ENCODE results near the gene CHCHD4.

CHCHD4 gene

DNA sequence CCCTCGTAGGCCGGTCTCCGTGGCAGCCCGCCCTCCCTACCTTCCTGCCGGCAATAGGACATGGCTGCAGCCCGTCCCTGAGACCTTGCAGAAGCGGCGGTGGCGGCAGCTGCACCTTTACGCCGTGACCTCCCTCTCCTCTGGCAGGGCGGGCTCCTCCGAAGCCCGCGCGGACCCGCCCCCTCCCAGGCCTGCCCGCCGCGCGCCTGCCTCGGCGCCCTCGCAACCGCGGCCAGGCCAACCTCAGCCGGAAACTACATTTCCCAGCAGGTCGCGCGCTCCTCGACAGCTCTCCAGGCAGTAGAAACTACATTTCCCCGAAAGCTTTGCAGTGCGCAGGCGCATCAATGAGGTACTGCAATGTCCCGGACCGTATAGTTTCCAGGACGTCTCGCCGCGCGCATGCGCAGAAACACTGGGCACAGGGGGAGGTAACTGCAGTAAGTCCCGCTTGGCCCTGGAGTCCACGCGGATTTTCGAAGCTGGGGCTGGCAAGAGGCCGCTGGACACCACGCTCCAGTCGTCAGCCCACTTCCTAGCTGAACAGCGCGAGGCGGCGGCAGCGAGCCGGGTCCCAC, at the start of gene CHCHD4, which contains the start of gene TMEM43:
Gene CHCHD4, minus strand, starts transcription at position 256 of the 578 bp plus-strand sequence. Its CDS starts 194 bp downstream, at position 62.
Gene TMEM43, plus strand, starts transcription at position 438 of the 578 bp plus-strand sequence. CDS start 142 bp downstream, outside the sequence.
- DNase-seq (ENCODE audit: low read depth in 2 of 2): peak; percentile 97

DNA sequence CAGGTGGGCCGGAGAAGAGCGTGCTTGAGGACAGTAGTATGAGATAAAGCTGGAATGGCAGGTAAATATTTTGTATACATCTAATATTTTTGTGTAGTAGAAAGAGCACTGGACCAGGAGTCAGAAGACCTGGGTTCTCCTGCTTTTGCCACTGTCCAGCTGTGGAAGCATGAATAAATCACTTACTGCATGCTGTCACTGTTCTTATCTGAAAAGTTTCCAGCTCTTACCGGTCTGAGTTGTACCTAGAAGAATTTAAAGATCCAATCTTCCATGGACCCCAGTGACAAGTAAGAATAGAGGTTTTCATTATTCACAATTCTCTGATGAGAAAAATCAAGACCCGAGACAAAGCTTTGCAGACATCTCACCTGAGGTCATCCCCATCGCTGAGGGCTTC, 47.8 kb upstream of the CHCHD4 start:
- no peak for DNase-seq (ENCODE audit: low read depth in 2 of 2)

DNA sequence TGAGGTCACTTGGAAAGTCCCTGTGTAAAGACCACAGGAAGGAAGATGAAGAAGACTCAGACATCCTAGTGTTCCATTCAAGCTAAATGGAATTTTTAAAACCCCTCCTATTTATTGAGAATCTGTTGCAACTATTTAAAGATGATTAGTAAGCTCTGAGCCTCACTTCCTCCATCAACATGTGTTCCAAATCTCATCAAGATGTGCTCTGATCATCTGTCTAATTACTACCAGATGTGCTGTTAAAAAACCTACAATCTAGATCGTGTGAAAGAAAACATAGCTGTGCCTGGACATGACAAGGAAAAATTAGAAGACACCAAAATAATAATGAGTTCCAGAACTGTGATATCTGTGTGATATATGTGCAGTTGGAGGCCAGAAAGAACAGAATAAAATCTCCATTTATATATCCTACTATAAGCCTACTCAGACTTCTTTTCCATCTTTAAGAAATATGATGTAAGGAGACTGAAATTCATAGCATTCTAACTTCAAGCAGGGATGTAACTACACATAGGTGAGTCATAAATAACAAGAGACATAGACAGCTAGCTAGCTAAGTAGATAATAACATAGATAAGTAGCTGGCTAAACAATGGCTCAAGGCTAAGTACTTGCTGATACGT, 46.0 kb upstream of the CHCHD4 start:
- peak; percentile 87 to 90 for DNase-seq (ENCODE audit: low read depth in 2 of 2)

DNA sequence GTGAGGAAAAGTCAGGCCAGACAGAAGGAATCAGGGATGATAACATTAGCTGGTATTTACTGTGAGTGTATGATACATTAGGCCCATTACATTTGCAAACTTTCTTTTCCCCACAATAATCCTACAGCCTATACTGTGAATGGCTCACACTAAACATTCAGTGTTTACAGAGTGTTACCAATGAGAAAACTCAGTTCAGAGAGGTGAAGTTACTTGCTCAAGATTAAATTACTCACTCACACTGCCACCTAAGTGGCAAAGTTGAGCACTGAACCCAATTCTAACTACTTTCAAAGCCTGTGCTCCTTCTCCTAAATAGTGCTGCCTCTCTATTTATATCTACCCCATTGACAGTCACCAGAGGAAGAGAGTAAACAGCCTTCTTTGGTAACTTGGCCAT, 45.2 kb upstream of the CHCHD4 start:
- DNase-seq (ENCODE audit: low read depth in 2 of 2): no peak

DNA sequence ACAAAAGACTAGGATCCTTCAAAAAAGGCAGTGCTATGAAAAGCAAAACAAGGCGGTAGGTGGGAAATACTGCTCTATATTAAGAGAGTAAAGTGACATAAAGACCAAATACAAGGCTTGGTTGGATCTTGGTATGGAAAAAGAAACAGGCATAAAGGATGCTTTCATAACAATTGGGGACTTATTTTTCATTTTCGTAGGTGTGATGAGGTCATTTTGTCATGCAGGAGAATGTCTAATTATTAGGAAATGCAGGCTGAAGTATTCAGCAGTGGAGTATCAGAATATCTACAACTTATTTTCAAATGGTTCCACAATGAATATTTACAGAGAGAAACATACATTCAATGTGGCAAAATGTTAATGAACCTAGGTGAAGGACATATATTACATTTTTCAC, 44.8 kb upstream of the CHCHD4 start:
- no peak for DNase-seq (ENCODE audit: low read depth in 2 of 2)

DNA sequence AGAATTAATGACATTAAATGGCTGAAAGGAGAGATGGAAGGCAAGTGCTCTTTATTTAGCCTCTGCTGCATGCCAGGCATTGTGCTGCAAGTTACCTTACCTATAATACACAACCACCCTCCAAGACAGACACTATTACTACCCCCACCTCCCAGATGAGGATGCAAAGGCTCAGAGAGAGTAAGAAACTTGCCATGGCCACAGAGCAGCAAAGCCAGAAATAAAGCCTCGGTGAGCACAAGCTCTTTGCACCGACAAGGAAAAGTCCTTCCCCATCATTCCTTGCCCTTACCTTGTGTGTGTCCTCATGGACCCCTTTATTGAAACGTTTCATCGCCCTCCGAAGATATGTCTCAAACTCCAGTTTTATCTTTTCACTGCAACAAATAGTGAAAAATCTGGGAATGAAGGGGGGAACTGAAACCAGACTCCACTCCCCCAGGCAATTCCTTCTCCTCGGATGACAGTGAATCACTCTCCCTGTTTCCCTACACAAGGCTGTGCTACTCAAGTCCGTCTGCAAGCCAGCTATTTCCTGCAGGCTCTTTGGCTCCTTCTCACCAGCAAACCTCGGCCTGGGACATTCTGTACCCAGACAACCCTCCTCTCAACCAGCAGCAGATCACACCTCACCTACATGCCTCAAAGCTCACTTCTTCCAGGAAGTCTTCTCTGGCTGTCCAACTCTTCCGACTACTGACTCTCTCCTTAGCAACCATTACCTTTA, 42.4 kb upstream of the CHCHD4 start:
- no peak for DNase-seq (ENCODE audit: low read depth in 2 of 2)

DNA sequence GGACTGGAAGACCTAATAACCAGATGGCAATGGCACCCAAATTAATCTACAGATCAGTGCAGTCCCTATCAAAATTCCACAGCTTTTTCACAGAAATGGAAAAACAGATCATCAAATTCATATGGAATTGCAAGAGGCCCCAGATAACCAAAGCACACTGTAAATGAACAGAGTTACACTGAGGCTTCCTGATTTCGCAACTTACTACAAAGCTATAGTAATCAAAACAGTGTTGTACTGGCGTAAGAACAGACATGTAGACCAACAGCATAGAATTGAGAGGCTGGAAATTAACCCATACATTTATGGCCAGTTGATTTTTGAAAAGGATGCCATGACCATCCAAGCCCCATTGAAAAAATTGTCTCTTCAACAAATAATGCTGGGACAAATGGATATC, 37.5 kb upstream of the CHCHD4 start:
- DNase-seq (ENCODE audit: low read depth in 2 of 2): no peak

DNA sequence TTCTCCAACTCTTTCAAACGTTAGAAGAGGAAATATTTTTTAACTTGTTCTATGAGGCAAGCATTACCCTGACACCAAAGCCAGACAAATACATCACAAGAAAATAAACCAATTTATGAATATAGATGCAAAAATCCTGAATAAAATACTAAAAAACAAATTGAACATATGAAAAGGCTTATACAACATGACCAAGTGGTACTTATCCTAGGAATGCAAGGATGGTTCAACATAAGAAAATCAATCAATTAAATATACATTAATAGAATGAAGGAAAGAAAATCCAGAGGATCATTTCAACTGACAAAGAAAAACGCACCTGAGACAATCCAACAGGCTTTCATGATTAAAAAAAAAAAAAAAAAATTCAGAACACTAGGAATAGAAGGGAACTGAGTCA, 36.6 kb upstream of the CHCHD4 start:
- DNase-seq (ENCODE audit: low read depth in 2 of 2): no peak

DNA sequence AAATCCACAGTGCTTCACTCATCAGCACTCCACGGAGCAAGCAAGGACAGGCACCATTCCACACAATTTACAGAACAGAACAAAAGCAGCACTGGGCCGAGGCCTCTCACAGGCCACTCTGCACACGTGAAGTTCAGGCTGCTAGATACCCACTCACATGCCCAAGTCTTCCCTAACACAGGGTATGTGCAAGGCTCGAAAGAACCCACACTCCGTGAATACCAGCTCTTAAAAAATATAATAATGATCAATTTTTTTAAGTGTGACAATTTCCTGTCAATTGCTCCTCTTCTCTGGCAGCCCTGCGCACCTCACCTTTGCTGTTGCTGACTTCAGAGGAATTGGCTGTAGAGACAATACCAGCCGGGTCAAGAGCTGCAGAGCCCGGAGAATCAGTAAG, 34.8 kb upstream of the CHCHD4 start:
- no peak for DNase-seq (ENCODE audit: low read depth in 2 of 2)

DNA sequence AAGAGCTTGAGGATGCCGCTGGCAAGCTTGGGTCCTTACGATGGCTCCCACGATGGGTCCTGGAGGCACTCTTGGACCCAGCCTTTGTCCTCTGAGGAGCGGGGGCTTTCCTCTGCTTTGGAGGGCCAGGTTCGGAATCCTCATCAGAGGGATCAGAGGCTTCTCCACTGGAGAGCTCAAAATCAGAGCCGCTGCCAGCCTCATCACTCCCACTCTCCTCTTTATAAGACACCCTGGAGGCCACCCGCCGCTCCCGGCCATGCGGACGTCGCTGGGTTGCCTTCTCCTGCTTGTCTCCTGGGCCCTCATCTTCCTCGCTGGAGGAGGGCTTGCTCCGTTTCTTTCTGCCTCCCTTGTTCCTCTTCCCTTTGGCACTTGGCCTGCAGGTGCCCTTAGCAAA, 33.7 kb upstream of the CHCHD4 start:
- no peak for DNase-seq (ENCODE audit: low read depth in 2 of 2)

DNA sequence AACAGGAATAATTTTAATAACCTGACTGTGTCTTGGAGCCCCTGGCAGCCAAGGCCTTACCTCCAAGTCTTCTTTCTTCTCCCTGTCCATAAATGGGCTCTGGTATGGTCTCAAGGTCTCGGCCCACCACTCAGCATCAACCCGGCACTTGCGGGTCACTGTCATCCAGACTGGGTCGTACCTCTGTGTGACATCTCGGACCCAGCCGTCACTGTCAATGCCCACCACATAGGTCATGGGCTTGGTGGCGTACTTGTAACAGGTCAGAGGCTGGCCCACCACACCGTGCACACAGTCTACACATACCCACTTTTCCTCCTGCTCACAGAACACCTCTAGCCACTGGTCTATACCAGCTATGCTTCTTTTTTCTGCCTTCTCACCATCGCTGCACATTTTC, 33.3 kb upstream of the CHCHD4 start:
- no peak for DNase-seq (ENCODE audit: low read depth in 2 of 2)

DNA sequence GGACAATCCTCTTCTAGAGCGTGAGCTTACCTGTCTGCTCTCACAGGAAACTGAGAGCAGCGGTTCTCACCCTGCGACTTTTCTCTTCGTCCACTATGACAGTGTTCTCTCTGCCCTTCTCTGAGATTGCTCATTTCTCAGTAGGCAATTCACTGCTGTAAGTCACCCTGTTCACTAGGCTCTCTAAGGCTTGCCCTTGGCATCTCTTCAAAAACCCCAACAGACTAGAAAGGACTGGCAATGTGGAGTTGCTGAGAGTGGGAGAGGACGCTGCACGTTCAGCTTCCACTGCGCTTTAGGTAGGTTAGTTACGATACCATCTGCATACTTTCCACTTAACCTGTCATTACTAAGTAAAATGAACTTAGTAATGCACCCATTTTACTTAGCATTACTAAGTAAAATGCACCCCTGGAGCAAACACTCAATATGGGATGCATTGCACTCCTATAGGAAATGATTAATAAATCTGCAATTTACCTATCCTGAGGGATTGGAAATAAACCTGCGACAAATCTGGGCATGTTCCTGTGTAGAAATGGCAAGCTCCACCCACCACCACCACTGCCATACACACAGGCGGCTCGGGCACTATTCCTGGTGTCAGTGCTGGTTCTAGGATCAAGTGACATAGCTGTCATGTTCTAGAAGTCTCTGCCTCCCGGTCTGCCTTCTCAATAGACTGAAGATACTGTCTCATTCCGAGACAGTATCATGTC, 32.3 kb upstream of the CHCHD4 start:
- DNase-seq (ENCODE audit: low read depth in 2 of 2): no peak

DNA sequence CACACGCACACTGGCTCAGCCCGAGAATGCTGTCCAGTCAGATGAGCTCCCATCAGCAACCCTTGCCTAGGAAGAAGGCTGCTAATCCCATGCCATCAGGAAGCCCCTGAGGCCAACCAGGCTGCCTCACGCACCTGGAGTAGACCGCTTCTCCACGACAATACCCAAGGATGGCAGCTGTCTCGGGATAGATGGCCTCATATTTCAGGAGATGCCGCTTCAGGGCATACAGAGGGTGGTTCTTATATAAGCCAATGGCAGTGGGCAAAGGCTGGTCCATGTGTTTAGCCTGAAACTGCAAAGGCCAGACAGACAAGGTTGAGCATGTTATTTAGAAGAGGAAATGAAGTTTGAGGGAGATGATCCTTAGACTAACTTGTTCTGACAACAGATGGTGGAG, 31.5 kb upstream of the CHCHD4 start:
- no peak for DNase-seq (ENCODE audit: low read depth in 2 of 2)

DNA sequence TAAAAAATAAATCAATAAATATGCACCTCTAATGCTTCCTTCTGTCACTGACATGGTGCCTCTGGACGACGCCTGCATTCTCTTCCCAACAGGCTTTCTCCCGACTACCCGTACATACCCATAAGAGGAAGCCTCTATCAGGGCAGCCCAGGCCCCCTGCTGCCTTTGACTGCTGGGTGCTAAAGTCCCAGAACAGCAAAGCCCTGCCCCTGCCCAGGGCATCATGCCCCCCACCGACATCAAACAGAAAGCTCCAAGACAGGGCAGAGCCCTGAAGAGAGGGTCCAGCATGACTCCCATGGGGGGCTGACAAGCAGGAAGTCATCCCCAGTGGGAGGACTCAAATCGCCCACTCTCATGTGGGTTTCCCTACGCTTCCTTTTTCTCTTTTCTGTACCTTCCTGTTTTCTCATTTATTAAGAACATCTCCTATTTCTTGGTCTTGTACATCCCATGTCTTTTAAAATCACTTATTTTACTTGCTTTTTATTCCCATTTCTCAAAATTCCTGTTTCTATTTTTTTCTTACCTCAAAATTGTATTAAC, 30.3 kb upstream of the CHCHD4 start:
- no peak for DNase-seq (ENCODE audit: low read depth in 2 of 2)

DNA sequence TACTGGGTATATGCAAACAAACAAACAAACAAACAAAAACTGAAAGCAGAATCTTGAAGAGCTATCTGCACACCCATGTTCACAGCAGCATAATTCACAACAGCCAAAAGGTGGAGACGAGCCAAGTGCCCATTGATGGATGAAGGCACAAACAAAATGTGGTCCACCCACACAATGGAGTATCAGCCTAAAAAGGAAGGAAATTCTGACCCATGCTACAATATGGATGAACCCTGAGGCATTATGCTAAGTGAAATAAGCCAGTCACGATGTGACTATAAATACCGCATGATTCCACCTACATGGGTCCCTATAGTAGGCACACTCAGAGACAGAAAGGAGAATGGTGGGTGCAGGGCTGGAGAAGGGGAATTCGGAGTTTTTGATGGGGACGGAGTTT, 29.6 kb upstream of the CHCHD4 start:
- DNase-seq (ENCODE audit: low read depth in 2 of 2): no peak

DNA sequence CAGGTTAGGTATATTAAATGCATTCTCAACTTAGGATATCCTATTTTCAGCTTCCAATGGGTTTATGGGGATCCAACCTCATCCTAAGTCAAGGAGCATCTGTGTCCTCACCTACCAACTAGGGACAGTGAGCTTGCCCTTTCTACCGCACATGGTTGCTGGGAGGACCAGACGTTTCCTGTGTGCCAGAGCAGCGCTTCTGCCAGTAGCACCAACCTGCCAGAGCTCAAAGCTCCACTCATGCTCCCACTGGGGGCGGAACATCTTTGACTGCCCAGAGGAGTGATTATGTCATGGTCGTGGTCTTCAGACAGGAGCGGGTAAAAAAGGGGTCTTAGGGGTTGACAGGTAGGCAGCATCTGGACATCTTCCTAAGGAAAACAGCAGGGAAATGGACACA, 29.0 kb upstream of the CHCHD4 start:
- DNase-seq (ENCODE audit: low read depth in 2 of 2): no peak

DNA sequence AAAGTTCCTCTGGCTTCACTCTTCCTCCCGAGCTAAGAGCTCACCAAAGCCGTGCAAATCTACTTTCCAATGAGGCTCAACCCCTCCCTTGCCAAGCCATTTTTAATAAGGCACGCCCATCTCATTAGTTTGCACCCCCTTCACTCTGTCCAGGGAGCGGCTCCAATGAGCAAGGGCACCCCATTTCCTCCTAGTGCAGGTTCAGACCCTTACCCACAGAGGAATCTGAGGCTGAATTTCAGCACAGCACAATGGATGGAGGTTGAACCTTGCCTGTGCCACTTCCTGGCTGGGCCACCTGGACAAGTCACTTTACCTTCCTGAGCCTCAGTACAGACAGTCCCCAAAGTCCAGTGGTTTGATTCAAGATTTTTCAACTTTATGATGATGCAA, 28.3 kb upstream of the CHCHD4 start:
- no peak for DNase-seq (ENCODE audit: low read depth in 2 of 2)

DNA sequence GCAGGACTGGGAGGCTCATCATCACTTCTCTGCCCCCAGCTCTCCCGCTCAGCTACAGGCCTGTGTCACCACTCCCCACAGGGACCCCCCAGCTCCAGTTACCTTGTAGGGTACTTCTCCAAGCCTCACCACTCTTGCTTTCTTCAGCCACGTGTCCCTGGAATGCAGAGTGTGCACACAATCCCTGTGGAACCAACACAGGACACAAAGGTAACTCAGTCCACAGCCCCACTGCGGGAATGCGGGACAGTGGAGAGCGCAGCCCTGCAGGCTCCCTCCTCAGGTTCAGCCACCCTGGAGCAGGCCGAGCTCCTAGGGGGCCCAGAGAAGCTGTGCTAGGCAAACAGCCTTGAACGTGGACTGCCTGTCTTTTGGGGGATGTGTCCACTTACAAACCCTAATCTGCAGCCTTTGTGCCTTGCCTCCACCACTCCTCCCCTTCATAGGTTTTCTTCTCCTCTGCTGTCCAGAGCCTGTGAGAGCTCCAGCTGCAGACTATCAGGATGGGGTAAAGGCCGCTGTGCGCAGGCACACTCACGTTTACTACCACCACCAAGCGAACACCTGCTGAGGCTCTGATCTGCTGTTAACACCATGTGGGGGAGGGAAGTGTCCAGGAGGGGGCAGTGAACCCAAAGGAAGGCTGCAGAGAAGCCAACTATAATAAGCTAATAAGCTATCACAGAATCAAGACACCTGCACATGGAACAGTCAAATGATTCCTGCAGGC, 27.7 kb upstream of the CHCHD4 start:
- DNase-seq (ENCODE audit: low read depth in 2 of 2): no peak

DNA sequence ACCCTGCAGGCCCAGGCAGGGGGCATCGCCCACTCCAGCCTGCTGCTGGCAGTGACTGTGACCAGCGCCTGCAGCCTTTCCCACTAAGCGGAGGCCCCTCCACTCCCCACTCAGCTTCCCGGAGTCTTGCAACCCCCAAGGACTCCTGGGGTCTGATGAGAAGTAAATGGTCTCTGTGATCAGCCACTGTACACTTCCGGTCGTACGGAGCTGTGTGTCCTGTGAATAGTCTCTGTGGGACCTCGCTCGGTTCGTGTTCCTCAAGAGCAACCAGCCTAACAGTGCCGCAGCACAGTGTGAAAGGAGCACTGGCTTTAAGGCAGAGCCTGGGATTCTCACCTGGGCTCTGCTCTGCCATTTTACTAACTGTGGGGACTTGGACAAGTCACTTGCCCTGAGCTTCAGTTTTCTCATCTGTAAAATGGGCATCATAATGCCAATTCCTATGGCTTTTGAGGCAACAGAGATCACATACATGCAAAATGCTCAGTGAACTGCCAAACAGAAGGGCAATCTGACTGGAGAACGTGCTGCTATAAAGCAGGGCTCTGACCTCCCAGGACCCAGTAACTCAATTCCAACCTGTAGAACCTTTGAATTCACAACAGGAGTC, 26.9 kb upstream of the CHCHD4 start:
- DNase-seq (ENCODE audit: low read depth in 2 of 2): no peak

DNA sequence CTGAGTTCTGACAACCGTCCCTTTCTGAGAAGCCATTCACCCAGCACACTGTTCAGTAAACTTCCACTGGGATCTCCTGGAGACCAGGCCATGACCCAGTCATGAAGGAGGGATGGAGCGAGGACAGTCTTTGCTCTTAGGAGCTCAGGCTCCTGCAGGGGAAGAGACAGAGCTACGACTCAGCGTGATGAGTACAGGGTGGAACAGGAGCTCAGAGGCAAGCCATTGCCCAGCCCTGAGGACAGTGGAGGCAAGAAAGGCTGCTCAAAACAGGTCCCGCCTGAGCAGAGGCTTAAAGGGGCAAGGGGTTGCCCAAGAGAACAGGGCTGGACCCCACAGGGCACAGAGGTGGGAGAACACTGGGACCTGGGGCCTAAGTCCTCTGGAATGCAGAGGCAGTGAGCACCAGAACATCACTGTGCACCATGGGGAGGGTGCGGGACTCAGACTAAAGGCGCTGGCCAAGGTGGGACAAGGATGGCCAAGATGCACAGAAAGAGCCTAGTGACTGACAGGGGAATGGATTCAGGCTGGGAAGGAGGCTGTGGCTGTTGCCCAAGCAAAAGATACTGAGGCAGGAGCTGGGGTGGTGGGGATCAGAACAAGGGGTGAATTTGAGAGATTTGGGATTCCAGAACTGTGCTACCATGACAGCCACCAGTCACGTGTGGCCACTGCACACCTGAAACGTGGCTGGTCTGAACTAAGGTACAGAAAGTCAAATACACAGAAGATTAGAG, 26.0 kb upstream of the CHCHD4 start:
- DNase-seq (ENCODE audit: low read depth in 2 of 2): no peak

Data from fibroblast of skin of left biceps (primary cell).